GM12873 (cell line): ENCODE measurements around the gene DLL4.
A peak's percentile ranks its signal among the peaks of the same experiment; 100 is the strongest.

Experiments
- TF ChIP-seq, protein P1 (sequence below): IDR thresholded peaks from 2 replicates; pipeline ENCODE4 v1.5.1; 2012; ENCODE audit warnings: low read depth, mild to moderate bottlenecking, moderate library complexity, low read length, control low read depth; ENCODE audit not compliant: insufficient read depth; ENCODE audit errors: missing control alignments

The DLL4 gene

DNA sequence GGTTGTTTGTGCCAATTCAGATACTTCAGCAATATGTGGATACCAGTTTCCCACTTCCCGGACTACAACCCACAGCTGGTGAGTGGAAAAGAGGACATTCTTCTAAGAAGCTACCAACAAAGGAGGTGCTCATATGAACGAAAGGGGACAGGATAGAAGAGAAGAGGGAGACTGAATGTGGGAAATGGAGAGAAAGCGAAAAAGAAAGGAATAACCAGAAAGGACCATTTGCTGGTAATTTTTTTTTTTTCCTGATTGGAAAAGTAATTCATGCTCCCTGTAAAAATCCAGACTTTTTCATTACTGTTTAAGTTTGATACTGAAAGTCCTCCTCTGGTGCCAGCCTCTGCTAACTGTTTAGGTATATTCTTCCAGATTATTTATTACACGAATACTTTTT, 22.6 kb downstream of the DLL4 start:
- TF ChIP-seq, protein P1, sequence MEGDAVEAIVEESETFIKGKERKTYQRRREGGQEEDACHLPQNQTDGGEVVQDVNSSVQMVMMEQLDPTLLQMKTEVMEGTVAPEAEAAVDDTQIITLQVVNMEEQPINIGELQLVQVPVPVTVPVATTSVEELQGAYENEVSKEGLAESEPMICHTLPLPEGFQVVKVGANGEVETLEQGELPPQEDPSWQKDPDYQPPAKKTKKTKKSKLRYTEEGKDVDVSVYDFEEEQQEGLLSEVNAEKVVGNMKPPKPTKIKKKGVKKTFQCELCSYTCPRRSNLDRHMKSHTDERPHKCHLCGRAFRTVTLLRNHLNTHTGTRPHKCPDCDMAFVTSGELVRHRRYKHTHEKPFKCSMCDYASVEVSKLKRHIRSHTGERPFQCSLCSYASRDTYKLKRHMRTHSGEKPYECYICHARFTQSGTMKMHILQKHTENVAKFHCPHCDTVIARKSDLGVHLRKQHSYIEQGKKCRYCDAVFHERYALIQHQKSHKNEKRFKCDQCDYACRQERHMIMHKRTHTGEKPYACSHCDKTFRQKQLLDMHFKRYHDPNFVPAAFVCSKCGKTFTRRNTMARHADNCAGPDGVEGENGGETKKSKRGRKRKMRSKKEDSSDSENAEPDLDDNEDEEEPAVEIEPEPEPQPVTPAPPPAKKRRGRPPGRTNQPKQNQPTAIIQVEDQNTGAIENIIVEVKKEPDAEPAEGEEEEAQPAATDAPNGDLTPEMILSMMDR, result no peak

DNA sequence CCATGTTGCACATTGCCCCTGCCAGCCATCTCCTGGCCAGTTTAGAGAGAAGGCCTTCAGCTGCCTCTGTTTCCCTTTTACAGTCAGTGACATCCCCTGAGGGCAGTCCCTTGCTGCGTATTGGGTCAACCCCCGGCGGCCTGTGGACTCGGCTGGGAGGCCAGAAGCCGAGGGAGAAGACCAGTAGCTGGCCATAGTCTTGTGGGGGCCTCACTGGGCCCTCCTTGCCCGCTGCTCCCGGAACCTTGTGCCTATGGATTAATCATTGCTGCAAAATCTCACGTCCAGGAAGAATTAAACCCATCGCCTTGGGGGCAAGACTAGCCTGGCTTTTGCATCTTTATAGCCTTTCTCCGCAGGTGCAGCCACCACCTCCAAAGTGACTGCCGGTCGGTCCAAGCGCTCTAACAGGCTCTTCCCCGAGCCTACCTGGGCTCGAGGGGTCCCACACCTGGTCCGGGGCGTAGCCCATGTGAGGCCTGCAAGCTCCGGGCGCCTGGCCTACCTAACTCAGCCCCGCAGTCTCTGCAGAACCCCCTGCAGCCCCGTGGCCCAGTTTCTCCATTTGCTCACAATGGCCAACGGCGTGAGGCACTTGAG, 23.3 kb downstream of the DLL4 start:
- TF ChIP-seq, protein P1, result no peak

DNA sequence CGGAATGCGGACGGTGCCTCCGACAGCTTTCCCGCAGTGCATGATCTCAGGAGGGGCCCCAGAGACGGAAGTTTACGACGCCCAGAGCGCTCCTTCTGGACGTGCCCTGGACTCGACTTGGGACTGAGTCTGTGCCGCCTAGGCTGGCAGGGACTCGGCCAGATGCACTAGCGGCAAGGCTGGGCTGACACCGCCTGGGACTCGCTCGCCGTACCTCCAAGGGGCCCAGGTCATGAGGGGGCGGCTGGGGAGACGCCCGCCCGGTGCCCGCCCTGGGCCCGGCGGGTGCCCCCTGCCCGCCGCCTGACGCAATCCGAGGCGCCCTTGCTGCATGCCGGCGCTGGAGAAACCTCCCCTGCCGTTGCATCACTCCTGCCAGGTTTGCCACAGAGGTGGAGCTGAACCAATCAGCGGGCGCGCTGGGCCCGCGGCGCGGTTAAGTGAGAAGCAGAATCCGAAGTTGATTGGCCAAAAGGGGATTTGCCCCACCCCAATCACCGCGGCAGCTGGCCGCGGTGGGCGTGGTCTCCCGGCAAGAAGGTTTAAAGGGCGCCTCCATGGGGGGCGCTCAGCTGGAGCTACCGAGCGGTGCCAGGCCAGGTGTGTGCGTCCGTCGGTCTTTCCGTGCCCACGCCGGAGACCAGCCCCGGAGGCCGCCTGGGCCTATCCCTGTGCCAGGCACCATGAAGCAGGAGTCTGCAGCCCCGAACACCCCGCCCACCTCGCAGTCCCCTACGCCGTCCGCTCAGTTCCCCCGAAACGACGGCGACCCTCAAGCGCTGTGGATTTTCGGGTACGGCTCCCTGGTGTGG, 24.0 kb downstream of the DLL4 start, which contains the start of gene CHAC1:
CHAC1 (plus strand) TSS at position 571 of the 812 bp plus-strand sequence; CDS start at position 684, 113 bp downstream.
- TF ChIP-seq, protein P1, result peak; percentile 11

DNA sequence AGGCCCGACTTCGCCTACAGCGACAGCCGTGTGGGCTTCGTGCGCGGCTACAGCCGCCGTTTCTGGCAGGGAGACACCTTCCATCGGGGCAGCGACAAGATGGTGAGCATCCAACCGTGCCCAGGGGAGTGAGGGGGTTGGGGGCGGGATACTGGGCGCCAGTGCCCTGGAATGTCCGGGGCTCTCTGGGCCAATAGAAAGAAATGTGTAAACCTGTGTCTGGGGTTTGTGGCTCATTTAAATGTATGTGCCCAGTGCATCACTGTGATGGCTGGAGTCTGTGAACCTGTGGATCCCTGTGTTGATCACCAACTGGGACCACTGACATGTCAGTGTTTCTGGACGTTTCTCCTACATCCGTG, 24.6 kb downstream of the DLL4 start:
- TF ChIP-seq, protein P1, result no peak

DNA sequence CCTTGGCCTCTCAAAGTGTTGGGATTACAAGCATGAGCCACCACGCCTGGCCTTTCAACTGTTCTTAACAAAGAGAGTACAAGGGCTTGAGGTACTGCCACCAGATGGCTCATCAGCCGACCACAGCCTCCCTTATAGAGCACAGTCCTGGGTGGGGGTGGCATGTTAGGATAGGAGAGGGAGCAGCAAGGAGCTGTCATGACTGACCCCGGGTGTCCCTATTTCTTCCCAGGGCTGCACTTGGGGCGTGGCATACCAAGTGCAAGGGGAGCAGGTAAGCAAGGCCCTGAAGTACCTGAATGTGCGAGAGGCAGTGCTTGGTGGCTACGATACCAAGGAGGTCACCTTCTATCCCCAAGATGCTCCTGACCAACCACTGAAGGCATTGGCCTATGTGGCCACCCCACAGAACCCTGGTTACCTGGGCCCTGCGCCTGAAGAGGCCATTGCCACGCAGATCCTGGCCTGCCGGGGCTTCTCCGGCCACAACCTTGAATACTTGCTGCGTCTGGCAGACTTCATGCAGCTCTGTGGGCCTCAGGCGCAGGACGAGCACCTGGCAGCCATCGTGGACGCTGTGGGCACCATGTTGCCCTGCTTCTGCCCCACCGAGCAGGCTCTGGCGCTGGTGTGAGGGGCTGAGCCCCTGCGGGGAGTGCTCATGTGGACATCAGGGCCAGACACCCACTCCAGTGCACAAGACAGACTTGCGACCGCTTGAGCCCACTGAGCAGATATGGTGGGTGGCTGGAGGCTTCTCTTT, 26.2 kb downstream of the DLL4 start:
- TF ChIP-seq, protein P1, result no peak

DNA sequence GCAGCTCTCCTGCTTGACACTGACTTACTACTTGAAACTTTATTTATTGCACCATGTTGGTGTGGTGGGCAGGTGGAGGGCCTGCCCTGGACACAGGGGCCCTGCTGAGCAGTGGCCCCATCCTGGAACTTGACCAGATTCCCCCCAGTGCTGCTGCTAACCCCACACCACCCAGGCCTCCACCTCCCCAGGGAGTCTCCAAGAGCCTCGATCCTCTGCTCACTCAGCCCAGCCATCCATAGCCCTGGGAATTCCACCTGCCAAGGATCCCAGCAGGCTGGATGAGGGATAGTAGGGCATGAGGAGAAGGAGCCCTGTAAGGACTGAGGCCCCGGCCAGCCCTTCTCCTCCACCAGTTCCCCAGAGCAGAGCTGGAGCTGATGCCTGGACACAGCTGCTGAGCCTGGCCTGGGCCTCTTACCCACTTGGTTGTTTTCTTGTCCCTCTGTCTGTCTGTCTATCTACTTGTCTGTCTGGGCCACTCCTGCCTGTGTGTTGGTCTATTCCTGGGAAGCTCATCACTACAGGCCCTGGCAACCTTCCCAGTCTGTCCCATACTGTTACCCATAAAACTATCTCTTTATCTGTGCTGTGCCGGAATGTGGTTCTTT, 26.9 kb downstream of the DLL4 start:
- TF ChIP-seq, protein P1, result no peak
